GM19397 (cell line): ENCODE measurements around the gene HYAL4.
A peak's percentile ranks its signal among the peaks of the same experiment; 100 is the strongest.
"Not testable (repeated sequence)": the region's sequence is repeated elsewhere in the genome, so short reads cannot be mapped to it uniquely, and the experiment has no call there.

ENCODE experiments used
- ATAC-seq: cut with Tn5 transposase; IDR thresholded peaks from one replicate; pipeline ENCODE4 v1.9.1; 2021; ENCODE audit warnings: mild to moderate bottlenecking, moderate library complexity; ENCODE audit not compliant: unreplicated experiment

Gene HYAL4

DNA sequence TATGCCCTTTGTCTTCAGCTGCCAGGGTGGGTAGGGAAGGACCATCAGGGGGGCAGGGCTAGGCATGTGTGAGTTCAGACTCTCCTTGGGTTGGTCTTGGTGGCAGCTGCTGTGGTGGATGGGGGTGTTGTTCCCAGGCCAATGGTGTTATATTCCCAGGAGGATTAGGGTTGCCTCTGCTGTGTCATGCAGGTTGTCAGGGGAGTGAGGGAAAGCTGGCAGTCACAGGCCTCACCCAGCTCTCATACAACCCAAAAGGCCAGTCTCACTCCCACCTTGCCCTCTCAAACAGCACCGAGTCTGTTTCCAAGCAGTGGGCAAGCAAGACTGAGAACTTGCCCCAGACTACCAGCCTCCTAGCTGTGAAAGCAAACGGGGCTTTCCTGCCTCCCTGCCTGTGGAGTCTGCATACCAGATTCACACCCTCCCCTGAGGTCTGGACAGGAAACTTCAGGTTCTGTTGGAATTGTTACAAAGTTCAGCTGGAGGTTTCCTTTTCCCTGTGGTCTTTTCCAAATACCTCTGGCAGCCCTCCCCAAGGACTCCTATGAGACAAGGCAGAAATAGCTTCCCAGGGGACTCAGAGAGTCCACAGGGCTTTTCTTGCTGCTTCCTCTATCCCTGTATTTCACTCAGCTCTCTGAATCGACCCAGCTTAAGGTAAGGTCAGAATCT is 1.4 kb downstream of the HYAL4 start:
- ATAC-seq: no peak

DNA sequence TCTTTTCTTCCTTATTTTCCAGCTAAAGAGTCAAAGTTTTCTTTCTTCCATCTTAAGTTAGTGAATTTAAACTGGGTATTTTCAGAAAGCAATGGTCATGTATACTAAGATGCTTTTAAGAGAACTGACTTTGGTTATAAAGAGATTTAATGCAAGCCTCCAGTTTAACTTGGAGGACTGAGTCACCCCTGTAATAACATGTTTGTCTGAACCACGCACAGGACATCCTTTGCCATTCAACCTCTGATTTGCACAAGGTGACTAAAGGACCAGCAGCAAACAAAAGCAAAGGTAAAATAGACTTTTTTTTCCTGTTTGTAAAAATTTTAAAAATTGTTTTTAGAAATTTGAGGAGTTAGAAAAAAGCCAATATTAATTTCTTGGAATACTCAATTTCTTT is 2.9 kb downstream of the HYAL4 start:
- no peak for ATAC-seq

DNA sequence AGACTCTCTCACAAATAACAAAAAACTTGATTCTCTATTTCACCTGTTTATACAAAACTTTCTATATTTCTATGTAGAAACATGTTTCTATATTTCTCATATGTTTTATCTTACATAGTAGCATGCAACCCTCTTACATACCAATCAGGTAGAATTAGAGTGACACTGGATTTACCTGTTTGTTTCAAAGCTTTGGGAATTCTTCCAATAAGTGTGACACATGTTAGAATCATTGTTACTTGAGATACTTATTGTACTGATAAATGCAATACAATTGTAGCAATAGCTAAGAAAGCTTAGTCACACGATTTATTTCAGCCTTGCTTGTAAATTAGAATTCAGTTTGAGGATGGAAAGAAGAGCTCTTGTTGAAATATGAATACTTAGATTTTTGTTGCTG is 4.9 kb downstream of the HYAL4 start:
- no peak for ATAC-seq

DNA sequence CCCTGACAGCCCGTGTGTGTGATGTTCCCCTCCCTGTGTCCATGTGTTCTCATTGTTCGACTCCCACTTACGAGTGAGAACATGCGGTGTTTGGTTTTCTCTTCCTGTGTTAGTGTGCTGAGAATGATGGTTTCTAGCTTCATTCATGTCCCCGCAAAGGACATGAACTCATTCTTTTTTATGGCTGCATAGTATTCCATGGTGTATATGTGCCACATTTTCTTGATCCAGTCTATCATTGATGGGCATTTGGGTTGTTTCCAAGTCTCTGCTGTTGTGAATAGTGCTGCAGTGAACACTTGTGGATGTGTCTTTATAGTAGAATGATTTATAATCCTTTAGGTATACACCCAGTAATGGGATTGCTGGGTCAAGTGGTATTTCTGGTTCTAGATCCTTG is 6.4 kb downstream of the HYAL4 start:
- ATAC-seq: not testable (repeated sequence)

DNA sequence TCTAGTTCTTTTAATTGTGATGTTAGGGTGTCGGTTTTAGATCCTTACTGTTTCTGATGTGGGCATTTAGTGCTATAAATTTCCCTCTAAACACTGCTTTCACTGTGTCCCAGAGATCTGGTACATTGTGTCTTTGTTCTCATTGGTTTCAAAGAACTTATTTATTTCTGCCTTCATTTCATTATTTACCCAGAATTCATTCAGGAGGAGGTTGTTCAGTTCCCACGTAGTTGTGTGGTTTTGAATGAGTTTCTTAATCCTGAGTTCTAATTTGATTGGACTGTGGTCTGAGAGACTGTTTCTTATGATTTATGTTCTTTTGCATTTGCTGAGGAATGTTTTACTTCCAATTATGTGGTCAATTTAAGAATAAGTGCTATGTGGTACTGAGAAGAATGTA is 9.3 kb downstream of the HYAL4 start:
- not testable (repeated sequence) for ATAC-seq

DNA sequence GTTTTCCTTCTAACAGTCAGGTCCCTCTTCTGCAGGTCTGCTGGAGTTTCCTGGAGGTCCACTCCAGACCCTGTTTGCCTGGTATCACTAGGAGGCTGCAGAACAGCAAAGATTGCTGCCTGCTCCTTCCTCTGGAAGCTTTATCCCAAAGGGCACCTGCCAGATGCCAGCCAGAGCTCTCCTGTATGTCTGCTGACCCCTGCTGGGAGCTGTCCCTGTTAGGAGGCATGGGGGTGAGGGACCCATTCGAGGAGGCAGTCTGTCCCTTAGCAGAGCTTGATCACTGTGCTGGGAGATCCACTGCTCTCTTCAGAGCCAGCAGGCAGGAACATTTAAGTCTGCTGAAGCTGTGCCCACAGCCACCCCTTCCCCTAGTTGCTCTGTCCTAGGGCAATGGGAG is 11.5 kb downstream of the HYAL4 start:
- not testable (repeated sequence) for ATAC-seq

DNA sequence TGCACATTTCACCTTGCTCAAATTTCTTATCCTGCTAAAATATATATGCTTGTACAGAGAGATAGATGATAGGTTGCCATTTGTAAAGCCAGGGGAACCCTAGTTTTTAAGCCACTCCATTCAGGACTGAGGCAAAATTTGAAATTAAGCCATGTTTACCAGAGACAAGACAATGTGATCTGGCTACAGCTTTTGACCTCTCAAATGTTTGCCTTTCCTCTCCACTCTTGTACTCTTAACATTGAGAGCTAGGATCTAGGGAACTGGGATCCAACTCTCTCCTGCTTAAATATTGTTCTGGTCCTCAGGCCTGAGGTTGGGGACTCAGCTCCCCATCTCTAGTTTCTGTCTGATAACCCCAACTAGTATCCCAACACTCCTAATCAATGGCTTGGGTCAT is 15.9 kb downstream of the HYAL4 start:
- no peak for ATAC-seq

DNA sequence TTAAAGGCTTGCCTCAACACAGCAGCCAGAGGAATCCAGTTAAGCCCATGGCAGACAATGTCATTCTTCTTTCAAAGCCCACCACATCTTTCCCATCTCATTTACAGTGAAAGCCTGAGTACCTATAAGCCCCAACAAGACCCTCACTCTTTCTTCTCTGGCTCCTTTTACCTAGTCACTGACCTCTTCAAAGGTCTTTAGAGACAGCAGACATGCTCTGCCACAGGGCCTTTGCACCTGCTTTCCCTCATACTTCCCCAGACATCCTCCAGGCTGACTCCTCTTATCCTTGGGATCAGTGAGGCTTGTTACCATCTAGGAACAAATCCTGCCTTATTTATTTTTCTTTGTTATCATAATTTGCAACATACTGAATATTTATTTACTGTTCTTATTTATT is 17.8 kb downstream of the HYAL4 start:
- ATAC-seq: no peak

DNA sequence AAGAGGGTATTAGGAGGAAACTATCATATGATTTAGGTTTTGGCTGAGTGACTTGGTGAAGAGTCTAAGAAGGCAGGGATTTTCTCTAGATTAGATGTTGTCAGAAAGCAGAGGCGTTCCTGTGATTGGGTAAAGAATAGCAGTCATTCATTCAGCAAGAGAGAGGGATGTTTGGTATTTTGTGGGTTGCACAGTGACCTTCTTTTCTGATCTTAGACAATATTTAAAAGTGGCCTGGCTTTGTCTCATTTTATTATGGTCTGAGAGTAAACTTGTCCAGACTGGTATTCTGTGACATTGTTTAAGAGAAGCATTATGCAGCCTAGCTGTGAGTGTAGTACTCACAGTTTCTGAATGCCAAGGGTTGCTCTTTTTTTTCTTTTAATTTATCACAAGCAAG is 18.5 kb downstream of the HYAL4 start:
- ATAC-seq: no peak

DNA sequence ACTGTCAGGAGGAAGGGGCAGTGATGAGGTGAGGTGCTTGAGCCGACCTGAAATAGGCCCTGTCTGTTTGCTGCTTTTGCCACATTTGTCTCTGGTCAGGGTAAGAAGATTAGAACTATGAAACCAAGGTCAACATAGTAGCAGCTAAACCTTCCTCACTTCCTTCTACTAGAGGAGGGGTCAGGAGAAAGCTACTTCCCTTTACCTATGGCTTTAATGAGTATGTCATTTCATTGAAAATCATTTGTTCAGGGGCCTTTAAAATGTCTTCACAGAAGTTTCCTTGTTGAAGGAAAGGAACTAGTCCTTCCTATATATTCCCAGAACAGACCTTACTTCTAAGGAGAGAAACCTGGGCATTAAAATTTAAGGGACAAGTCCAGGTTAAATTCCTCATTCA is 19.0 kb downstream of the HYAL4 start:
- no peak for ATAC-seq

DNA sequence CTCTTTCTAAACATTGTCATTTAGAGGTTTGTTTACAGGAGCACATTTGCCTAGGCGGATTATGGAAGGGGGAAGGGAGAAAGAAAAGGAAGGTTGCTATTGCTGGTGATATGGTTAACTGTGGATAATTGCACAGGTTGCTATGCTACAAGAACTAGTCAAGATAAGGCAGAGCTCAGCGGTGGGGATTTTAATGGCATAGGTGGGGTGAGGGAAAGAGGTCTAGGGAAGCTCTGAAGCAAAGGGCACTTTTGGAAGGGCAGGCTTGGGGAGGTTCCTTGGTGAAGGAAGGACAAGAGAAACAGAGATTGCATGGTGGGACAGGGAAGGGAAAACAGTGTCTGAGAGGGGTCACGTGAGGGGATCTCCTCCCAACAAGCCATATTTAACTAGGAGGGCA is 19.5 kb downstream of the HYAL4 start:
- ATAC-seq: no peak

DNA sequence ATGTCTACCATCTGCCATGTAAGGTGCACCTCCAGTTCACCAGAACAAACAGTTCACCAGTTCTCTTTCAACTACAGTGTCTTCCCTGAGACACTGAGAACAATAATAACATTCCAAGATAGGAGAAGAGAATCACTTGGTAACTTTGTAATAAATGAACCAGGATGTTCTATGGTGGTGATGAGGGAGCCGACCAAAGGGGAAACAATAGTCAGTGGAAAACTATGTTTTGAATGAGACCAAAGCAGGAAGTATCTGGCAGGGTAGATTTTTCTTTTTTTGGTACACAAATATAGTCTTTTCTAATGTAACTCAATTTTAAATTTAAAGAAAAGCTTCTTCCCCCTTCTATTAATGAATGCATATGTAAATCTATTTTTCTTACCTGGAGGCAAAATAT is 20.0 kb downstream of the HYAL4 start:
- ATAC-seq: no peak

DNA sequence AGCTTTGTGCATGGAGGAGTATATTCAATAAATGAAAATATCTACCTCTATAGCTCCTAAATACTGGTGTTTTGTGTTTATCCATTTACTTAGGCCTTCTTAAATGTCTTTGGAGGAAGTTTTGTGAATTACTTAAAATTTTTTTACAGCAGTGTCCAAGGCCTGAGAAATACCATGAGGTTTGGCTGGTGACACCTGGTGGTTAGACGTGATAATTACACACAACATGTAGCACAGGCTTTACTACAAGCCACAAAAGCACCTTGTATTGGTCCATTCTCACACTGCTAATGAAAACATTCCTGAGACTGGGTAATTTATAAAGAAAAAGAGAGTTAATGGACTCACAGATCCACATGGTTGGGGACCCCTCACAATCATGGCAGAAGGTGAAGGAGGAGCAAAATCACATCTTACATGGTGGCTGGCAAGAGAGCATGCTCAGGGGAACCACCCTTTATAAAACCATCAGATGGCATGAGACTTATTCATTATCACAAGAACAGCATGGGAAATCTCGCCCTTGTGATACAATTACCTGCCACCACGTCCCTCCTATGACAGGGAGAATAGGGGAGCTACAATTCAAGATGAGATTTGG is 20.6 kb downstream of the HYAL4 start:
- ATAC-seq: peak; percentile 80

DNA sequence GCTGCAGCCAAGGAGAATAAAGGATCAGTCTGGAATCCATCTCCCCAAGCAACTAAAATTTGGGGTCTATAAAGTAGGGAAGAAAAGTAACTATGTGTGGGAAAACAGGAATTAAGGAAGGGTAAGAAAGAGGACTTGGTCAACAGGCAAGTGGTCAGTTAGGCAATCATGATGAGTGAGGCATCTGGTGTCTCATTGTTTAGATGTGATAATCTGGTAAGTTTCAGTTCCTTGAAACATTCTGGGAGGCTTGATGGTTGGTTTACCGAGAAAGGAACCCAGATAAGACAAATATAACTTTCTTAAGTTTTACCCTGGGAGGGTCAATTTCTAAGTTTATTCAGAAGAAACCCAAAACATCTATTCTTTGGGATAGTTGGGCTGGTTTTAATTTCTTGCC is 22.3 kb downstream of the HYAL4 start:
- ATAC-seq: no peak

DNA sequence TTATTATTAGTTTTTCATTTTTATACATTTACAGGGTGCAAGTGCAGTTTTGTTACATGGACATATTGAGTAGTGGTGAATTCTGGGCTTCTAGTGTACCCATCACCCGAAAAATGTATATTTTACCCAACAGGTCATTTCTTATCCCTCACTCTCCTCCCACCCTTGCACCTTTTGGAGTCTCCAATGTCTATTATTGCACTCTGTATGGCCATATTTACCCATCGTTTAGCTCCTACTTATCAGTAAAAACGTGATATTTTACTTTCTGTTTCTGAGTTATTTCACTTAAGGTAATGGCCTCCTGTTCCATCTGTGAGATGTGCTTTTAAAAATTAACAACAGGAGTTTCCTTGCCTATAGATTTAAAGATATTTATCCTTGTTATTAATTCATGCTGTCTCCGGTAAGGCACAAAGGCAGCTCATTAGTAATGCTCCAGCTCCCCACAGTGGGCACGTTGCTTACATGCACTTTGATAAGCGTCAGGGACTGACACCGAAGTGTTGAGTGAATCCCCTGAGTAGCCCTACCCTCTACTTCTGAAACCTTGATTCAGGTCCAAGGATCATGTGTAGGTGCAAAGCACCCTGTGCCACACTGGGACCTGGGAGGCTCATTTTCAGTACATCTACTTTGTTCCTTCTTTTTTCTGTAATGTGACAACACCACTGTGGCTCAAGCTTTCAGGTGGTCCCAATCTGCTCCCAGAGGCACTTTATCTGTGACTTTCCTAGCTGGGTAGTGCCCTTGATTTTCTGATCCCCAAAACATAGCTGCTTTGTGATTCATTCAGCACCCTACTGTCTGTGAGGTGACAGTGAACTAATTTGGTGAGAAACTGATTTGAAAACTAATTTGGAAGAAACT is 27.3 kb downstream of the HYAL4 start:
- ATAC-seq: peak; percentile 74

DNA sequence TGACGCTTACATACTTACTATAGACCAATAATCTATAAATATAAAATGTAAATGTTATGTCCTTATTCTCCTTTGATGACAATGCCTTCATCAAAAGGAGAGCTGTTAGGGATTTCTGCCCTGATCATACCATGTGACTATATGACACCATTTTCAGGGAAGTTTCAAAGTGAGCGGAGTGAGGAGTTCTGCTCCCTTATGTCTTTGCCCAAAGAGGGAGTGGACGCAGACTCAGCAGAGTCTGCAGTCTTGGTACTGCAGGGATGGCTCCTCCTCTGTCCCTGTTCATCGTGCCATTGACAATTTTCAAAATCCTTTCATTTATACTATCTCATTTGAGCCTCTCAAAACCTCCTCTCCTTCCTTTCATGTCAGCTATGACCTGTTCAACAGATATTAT is 27.9 kb downstream of the HYAL4 start:
- ATAC-seq: no peak

DNA sequence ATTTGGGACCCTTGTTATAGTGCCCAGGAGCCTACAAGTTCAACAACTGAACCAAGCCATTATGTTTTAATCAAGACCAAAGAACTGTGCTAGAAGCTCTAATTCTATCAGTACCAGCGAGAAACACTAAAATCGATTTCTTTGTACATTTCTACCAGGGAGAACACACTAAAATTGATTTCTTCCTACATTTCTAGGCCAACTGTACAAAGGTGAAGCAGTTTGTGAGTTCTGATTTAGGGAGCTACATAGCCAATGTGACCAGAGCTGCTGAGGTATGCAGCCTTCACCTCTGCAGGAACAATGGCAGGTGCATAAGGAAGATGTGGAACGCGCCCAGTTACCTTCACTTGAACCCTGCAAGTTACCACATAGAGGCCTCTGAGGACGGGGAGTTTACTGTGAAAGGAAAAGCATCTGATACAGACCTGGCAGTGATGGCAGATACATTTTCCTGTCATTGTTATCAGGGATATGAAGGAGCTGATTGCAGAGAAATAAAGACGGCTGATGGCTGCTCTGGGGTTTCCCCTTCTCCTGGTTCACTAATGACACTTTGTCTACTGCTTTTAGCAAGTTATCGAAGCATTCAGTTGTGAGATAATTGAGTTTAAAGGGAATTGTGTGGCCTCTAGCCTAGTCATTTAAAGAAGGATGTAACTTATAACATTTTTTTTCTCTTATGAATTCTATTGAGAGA is 31.7 kb downstream of the HYAL4 start:
- no peak for ATAC-seq

DNA sequence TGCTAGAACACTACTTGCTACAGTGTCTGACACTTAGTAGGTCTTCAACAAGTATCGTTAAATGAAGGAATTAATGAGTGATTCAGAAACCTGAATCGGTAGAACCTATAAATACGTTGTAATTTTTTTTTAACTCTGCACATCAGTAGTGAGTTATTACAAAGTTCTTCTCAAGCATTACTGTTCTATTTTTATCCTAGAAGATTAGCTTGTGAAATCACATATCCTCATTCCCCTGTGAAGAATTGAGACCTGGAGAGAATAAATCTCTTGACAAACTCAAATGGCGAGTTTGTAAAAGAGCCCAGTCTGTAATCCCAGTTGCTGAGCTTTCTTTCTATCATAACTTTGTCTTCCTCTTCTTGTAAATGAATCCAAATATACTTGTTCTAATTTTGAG is 34.7 kb downstream of the HYAL4 start:
- no peak for ATAC-seq

DNA sequence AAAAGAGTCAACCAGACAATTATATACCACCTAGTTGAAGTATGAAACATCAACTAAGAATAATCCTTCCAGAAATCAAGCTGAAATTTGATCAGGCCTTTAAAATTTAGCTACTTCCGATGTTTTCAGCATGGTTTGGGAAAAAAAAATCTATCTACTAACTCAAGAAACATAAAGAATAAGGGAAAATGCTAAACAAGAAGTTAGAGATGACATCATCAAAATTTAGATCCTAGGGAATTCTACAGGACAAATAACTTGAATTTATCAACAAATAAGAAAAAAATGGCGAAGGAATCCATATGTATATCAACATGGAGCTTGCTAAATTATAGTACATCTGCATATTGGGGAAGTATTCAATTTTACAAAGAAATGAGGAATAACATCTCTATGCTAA is 36.3 kb downstream of the HYAL4 start:
- no peak for ATAC-seq

DNA sequence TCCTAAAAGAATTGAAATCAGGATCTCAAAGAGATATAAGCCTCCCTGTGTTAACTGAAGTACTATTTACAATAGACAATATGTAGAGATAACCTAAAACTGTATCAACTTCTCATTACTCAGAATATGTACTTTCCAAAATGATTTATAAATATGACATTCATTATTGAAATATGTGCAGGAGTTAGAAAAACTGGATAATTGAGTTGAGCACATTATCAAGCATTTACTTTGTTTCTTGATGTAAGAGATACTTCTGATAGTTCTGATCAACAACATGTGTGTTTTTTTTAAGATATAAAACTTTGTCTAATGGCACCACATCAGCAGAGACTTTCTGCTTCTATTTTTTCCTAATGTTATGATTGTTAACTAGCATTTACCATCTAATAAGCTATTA is 38.2 kb downstream of the HYAL4 start:
- ATAC-seq: no peak

DNA sequence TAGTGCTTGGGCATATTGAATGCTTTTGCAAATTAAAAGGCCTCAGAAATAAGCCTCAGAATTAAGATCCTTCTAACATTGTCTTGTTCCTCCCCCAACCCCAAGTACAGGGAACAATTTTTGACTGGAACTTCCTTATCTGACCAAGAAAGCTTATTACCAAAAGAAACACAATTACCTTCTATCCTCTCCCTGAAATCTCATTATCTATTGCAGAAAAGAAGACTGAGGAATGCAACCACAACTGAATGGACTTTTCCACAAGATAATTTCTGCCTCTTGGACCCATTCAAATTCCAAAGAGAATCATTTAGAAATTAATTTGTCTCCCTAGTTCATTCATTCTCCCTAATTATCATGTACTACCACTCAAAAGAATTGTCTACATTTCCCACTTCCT is 43.2 kb downstream of the HYAL4 start:
- no peak for ATAC-seq

DNA sequence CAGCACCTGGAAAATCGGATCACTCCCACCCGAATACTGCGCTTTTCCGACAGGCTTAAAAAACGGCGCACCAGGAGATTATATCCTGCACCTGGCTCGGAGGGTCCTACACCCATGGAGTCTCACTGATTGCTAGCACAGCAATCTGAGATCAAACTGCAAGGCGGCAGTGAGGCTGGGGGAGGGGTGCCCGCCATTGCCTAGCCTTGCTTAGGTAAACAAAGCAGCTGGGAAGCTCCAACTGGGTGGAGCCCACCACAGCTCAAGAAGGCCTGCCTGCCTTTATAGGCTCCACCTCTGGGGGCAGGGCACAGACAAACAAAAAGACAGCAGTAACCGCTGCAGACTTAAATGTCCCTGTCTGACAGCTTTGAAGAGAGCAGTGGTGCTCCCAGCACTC is 49.8 kb downstream of the HYAL4 start:
- ATAC-seq: not testable (repeated sequence)
